CD14-positive monocyte (primary cell): ENCODE measurements around the gene STAMBPL1. TPM values are rescaled to one million over a fixed set of nuclear protein-coding genes. Genes with fewer than 3 reads are reported as not detected.

ENCODE experiments used
- DNase-seq, 3 donors: peaks; one replicate each; pipeline ENCODE4 v3.0.0-alpha.2; 2011 to 2022
- H2AFZ ChIP-seq: 2 replicates; pipeline ENCODE4 v1.6.0; 2012; ENCODE audit warnings: mild to moderate bottlenecking, low read depth, low read length, inconsistent platforms; ENCODE audit not compliant: insufficient read depth, poor library complexity, severe bottlenecking
- H3K27ac ChIP-seq, 2 donors: 1 replicate in 1 of 2; 2 replicates in 1 of 2; pipeline ENCODE4 v1.5.1; 2012 to 2013; ENCODE audit warnings: low read length in 2 of 2, control low read depth in 1 of 2, inconsistent platforms in 1 of 2, low read depth in 1 of 2, mild to moderate bottlenecking in 1 of 2
- H3K27me3 ChIP-seq, 2 donors: one replicate each; pipeline versions ENCODE4 v1.6.0 to v1.6.1; 2011 to 2013; ENCODE audit warnings: low read length in 2 of 2; ENCODE audit not compliant: control insufficient read depth in 2 of 2, insufficient read depth in 2 of 2
- H3K36me3 ChIP-seq, 2 donors: replicated peaks in 1 of 2; 1 replicate in 1 of 2; 2 replicates in 1 of 2; pipeline versions ENCODE4 v1.5.1 to v1.6.1; 2012 to 2013; ENCODE audit warnings: low read length in 2 of 2, control low read depth in 1 of 2, inconsistent platforms in 1 of 2, mild to moderate bottlenecking in 1 of 2; ENCODE audit not compliant: insufficient read depth in 2 of 2, control insufficient read depth in 1 of 2
- H3K4me1 ChIP-seq, 2 donors: 1 replicate in 1 of 2; 2 replicates in 1 of 2; pipeline versions ENCODE4 v1.5.1 to v1.6.1; 2012 to 2013; ENCODE audit warnings: low read length in 2 of 2, control low read depth in 1 of 2, inconsistent platforms in 1 of 2, mild to moderate bottlenecking in 1 of 2, moderate library complexity in 1 of 2; ENCODE audit not compliant: insufficient read depth in 2 of 2, control insufficient read depth in 1 of 2
- H3K4me2 ChIP-seq: replicated peaks from 2 replicates; pipeline ENCODE3; 2012; ENCODE audit warnings: low read length, moderate library complexity, mild to moderate bottlenecking; ENCODE audit not compliant: poor library complexity, severe bottlenecking; ENCODE audit errors: extremely low read depth
- H3K4me3 ChIP-seq, 3 experiments: fragments of 200-600 bp in 1 of 3; sonication (generic) in 1 of 3; replicated peaks in 1 of 3; 1 replicate in 2 of 3; 2 replicates in 1 of 3; pipeline ENCODE4 v1.5.1; 2011 to 2013; ENCODE audit warnings: low read length in 3 of 3, mild to moderate bottlenecking in 3 of 3, control low read depth in 2 of 3, low read depth in 2 of 3, inconsistent platforms in 1 of 3, moderate library complexity in 1 of 3
- H3K79me2 ChIP-seq: 2 replicates; pipeline ENCODE4 v1.6.0; 2012; ENCODE audit warnings: mild to moderate bottlenecking, control low read depth, inconsistent platforms, low read length, moderate library complexity; ENCODE audit not compliant: insufficient read depth
- H3K9ac ChIP-seq: 2 replicates; pipeline ENCODE4 v1.6.0; 2017; ENCODE audit warnings: low read length, mild to moderate bottlenecking; ENCODE audit not compliant: insufficient read depth, poor library complexity, severe bottlenecking
- H3K9me3 ChIP-seq, 2 donors: replicated peaks in 1 of 2; 1 replicate in 1 of 2; 2 replicates in 1 of 2; pipeline versions ENCODE4 v1.5.1 to v1.6.1; 2012 to 2013; ENCODE audit warnings: low read length in 2 of 2, control low read depth in 1 of 2; ENCODE audit not compliant: control insufficient read depth in 1 of 2, insufficient read depth in 1 of 2
- H4K20me1 ChIP-seq: 2 replicates; pipeline ENCODE4 v1.6.0; 2012; ENCODE audit warnings: mild to moderate bottlenecking, low read length, control low read depth, moderate library complexity; ENCODE audit not compliant: insufficient read depth
- H3K27ac Mint-ChIP-seq, 7 donors: one replicate each; pipeline ENCODE4 v1.8.0; 2020; ENCODE audit warnings: mild to moderate bottlenecking in 7 of 7, mixed read lengths in 7 of 7, moderate library complexity in 6 of 7, inconsistent platforms in 2 of 7
- H3K27me3 Mint-ChIP-seq, 3 donors: one replicate each; pipeline ENCODE4 v1.8.0; 2021 to 2022; ENCODE audit warnings: low read depth in 3 of 3, mild to moderate bottlenecking in 3 of 3, mixed read lengths in 3 of 3, moderate library complexity in 3 of 3, inconsistent platforms in 1 of 3
- H3K36me3 Mint-ChIP-seq, 2 donors: one replicate each; pipeline ENCODE4 v1.8.0; 2020; ENCODE audit warnings: mixed read lengths in 2 of 2, inconsistent platforms in 1 of 2, mild to moderate bottlenecking in 1 of 2
- H3K4me1 Mint-ChIP-seq: one replicate; pipeline ENCODE4 v1.8.0; 2020; ENCODE audit warnings: mild to moderate bottlenecking, mixed read lengths
- H3K4me3 Mint-ChIP-seq, 2 donors: one replicate each; pipeline ENCODE4 v1.8.0; 2020; ENCODE audit warnings: mild to moderate bottlenecking in 2 of 2, mixed read lengths in 2 of 2, moderate library complexity in 1 of 2
- H3K9me3 Mint-ChIP-seq, 7 donors: one replicate each; pipeline ENCODE4 v1.8.0; 2020 to 2022; ENCODE audit warnings: mixed read lengths in 7 of 7, mild to moderate bottlenecking in 6 of 7, moderate library complexity in 6 of 7, inconsistent platforms in 2 of 7
- WGBS: methylation state at CpG from one replicate; pipeline ENCODE4 v1.1.5; 2013; ENCODE audit warnings: missing lambda C conversion rate; ENCODE audit not compliant: insufficient coverage; 5-methylcytosine and 5-hydroxymethylcytosine counted together
- intact Hi-C, 2 donors: fragments of 100-400 bp; cut with micrococcal nuclease; formaldehyde crosslinking; loops; one replicate each; pipeline versions ENCODE4 v1.15.0 to v1.15.1; 2023
- polyA plus RNA-seq, 3 donors: library from polyadenylated mRNA; depleted of rRNA in 1 of 3; unstranded in 2 of 3; stranded (reverse) in 1 of 3; fragments of 300-500 nt in 2 of 3; fragments of >200 nt in 1 of 3; fragmentation: Illumina TruSeq in 2 of 3; gene quantifications; 1 replicate in 2 of 3; 2 replicates in 1 of 3; pipeline ENCODE4 v1.2.3, GENCODE V29; 2012 to 2021
- TF ChIP-seq, protein P1 (sequence below): fragments of 200-600 bp; IDR thresholded peaks from one replicate; pipeline ENCODE4 v1.8.0; 2022; ENCODE audit warnings: antibody characterized with exemption, mild to moderate bottlenecking

The STAMBPL1 gene
- polyA plus RNA-seq, 3 donors, result 0.07 to 1.5 (median 0.10) TPM

DNA sequence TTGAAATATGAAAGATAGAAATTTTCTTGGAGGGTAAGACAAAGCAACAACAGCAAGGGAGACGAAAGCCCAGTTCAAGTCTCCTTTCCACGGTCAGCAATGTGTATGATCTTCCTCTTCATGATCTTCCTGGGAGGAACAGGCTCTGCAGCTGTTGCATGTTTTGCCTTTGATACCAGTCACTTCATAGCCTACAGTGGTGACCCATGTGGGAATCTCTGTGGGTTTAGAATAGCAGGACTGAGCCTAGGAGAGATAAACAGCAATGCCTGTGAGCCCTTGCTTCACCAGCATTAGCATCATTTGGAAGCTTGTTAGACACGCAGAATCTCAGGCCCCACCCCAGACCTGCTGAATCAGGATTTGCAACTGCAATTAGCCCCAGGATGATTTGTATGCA is 31.8 kb downstream of the STAMBPL1 start:
- Mint-ChIP-seq H3K36me3 (peaks cover 14 to 19% of the 10 kb centered on the region in 2 donors), H3K4me3 (no peak overlapping the region), H3K9me3 (no peaks in the 10 kb centered on the region), H3K27ac (no peak overlapping the region), H3K27me3 (no peaks in the 10 kb centered on the region), H3K4me1 (peaks cover 9% of the 10 kb centered on the region)
- Histone ChIP-seq H4K20me1 (no peaks in the 10 kb centered on the region), H3K4me3 (no peak overlapping the region), H3K4me1 (no peaks in the 10 kb centered on the region), H2AFZ (no peak overlapping the region), H3K9ac (no peak overlapping the region), H3K4me2 (no peak overlapping the region), H3K36me3 (peaks cover 0 to 5% of the 10 kb centered on the region in 2 donors), H3K9me3 (no peaks in the 10 kb centered on the region), H3K27me3 (no peaks in the 10 kb centered on the region), H3K27ac (no peak overlapping the region), H3K79me2 (no peaks in the 10 kb centered on the region)
- TF ChIP-seq, protein P1, sequence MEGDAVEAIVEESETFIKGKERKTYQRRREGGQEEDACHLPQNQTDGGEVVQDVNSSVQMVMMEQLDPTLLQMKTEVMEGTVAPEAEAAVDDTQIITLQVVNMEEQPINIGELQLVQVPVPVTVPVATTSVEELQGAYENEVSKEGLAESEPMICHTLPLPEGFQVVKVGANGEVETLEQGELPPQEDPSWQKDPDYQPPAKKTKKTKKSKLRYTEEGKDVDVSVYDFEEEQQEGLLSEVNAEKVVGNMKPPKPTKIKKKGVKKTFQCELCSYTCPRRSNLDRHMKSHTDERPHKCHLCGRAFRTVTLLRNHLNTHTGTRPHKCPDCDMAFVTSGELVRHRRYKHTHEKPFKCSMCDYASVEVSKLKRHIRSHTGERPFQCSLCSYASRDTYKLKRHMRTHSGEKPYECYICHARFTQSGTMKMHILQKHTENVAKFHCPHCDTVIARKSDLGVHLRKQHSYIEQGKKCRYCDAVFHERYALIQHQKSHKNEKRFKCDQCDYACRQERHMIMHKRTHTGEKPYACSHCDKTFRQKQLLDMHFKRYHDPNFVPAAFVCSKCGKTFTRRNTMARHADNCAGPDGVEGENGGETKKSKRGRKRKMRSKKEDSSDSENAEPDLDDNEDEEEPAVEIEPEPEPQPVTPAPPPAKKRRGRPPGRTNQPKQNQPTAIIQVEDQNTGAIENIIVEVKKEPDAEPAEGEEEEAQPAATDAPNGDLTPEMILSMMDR, result no peak
- 100% methylated on average over 3 of the region's 3 CpGs for WGBS
- intact Hi-C loops, result no loop called here
- no peak for DNase-seq

DNA sequence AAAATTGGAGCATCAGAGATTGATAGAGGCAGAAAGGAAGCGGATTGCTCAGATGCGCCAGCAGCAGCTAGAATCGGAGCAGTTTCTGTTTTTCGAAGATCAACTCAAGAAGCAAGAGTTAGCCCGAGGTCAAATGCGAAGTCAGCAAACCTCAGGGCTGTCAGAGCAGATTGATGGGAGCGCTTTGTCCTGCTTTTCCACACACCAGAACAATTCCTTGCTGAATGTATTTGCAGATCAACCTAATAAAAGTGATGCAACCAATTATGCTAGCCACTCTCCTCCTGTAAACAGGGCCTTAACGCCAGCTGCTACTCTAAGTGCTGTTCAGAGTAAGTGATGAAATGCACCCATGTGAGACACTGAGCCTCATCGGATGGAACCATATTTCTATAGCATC is 33.1 kb downstream of the STAMBPL1 start:
- Histone ChIP-seq H3K4me1 (no peaks in the 10 kb centered on the region), H3K27me3 (no peaks in the 10 kb centered on the region), H3K4me3 (no peak overlapping the region), H4K20me1 (no peaks in the 10 kb centered on the region), H3K4me2 (no peak overlapping the region), H3K9me3 (no peaks in the 10 kb centered on the region), H3K79me2 (no peaks in the 10 kb centered on the region), H2AFZ (no peak overlapping the region), H3K27ac (no peak overlapping the region), H3K9ac (no peak overlapping the region), H3K36me3 (peaks cover 0 to 5% of the 10 kb centered on the region in 2 donors)
- intact Hi-C loops, result no loop called here
- Mint-ChIP-seq H3K4me1 (peaks cover 9% of the 10 kb centered on the region), H3K27me3 (peaks cover 0 to 1% (median 0%) of the 10 kb centered on the region in 3 donors), H3K36me3 (peaks cover 15 to 21% of the 10 kb centered on the region in 2 donors), H3K9me3 (no peaks in the 10 kb centered on the region), H3K27ac (no peak overlapping the region), H3K4me3 (no peak overlapping the region)
- TF ChIP-seq, protein P1, result no peak
- WGBS, result 98% methylated on average over 7 of the region's 9 CpGs
- DNase-seq, result no peak
